Right lobe of liver (tissue), 6 donors: ENCODE measurements around the gene GAD1. TPM values are rescaled to one million over a fixed set of nuclear protein-coding genes. Genes with fewer than 3 reads are reported as not detected.

Source experiments
- ATAC-seq, 4 donors: fragments of 200-7000 bp; cut with Tn5 transposase; one replicate each; pipeline ENCODE4 v1.9.1; 2020; ENCODE audit warnings: mild to moderate bottlenecking in 4 of 4, moderate library complexity in 4 of 4
- DNase-seq, 3 donors: peaks; one replicate each; pipeline ENCODE4 v3.0.0-alpha.2; 2020
- H3K27ac ChIP-seq, 3 donors: fragments of 200-600 bp; one replicate each; pipeline ENCODE4 v1.8.0; 2022
- H3K27me3 ChIP-seq, 2 donors: fragments of 200-600 bp; one replicate each; pipeline ENCODE4 v1.8.0; 2022
- H3K36me3 ChIP-seq, 4 donors: fragments of 200-600 bp; sonication (generic) in 1 of 4; one replicate each; pipeline versions ENCODE4 v1.5.1 to v1.8.0; 2017 to 2022; ENCODE audit warnings: control low read depth in 1 of 4
- H3K4me1 ChIP-seq, 4 donors: fragments of 200-600 bp; sonication (generic) in 1 of 4; one replicate each; pipeline versions ENCODE4 v1.5.1 to v1.8.0; 2017 to 2022; ENCODE audit warnings: control low read depth in 1 of 4
- H3K4me3 ChIP-seq, 3 donors: fragments of 200-600 bp; one replicate each; pipeline ENCODE4 v1.8.0; 2022
- H3K9me3 ChIP-seq, 4 donors: fragments of 200-600 bp; sonication (generic) in 1 of 4; one replicate each; pipeline versions ENCODE4 v1.5.1 to v1.8.0; 2017 to 2022; ENCODE audit warnings: control low read depth in 1 of 4
- CTCF ChIP-seq, 4 donors: fragments of 200-600 bp in 3 of 4; fragments of 450-650 bp in 1 of 4; IDR thresholded peaks; one replicate each; pipeline versions ENCODE4 v1.5.1 to v1.8.0; 2016 to 2022; ENCODE audit warnings: antibody characterized with exemption in 4 of 4, mild to moderate bottlenecking in 2 of 4
- POLR2A ChIP-seq: fragments of 450-650 bp; IDR thresholded peaks from one replicate; pipeline ENCODE4 v1.6.1; 2017; ENCODE audit warnings: antibody characterized with exemption, mild to moderate bottlenecking
- WGBS: methylation state at CpG from one replicate; pipeline ENCODE4 v1.1.6; 2018; ENCODE audit warnings: low coverage, low lambda C conversion rate; ENCODE audit not compliant: insufficient coverage; ENCODE audit errors: missing lambda C conversion rate; 5-methylcytosine and 5-hydroxymethylcytosine counted together
- intact Hi-C, 2 donors: fragments of 100-400 bp; cut with DNase I; formaldehyde crosslinking; loops; one replicate each; pipeline versions ENCODE4 v1.11.2 to v1.14.1; 2022
- total RNA-seq, 6 experiments: library from RNA; depleted of rRNA in 2 of 6; stranded (reverse); fragments of >200 nt in 2 of 6; fragmentation: NEBNext Ultra II Directional in 3 of 6; extraction: Animal tissue kit (Norgen Biotek cat#: 25700) in 3 of 6; gene quantifications; one replicate each; pipeline versions ENCODE4 v1.1.0 to v1.2.4, GENCODE V29; 2016 to 2023
- donor health status: DM: no; HTN: yes; CAD: no.
- donor health status: DM: no; HTN: no; CAD: no.
- donor health status: DM: no; HTN: no; CAD: no.
- donor health status: DM: no; HTN: yes; CAD: no.
- donor health status: DM: no; HTN: yes; CAD: no.

Gene GAD1
- total RNA-seq, 6 experiments from 2014 or later = not detected

GRCh38 chr2:170831115-170831514 lies 14.4 kb downstream of the GAD1 start:
- no peak for ATAC-seq
- WGBS = 58% methylated on average over 3 of the region's 4 CpGs

DNA sequence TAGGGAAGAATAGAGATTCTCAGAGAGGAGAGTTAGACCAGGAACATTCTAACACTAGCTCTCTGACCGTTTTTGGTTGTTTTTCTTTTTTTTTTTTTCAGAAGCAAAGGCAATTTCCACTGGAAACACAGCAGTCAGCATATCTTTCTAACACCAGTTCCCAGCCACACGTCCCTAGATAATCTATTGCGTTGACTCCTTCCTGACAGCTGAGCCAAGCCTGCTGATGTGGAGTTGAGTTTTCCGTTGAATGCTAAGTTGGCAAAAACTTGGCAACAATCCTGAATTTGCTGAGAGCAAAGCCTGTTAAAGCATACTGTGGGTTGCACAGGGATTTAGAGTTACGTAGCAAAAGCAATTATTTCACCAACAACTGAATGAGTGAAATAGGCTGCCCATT lies 19.3 kb downstream of the GAD1 start:
- no peaks in the 10 kb centered on the region for H3K27me3 ChIP-seq
- TF ChIP-seq POLR2A (no peak), CTCF (IDR thresholded peaks at IDR 0.05) (no peak)
- no peaks in the 10 kb centered on the region for H3K36me3 ChIP-seq
- no peaks in the 10 kb centered on the region for H3K4me1 ChIP-seq
- 37% methylated on average over 5 of the region's 5 CpGs for WGBS
- intact Hi-C loops = no loop called here
- no peak overlapping the region for H3K4me3 ChIP-seq
- DNase-seq (no peak), ATAC-seq (no peak)
- H3K27ac ChIP-seq = no peak overlapping the region
- H3K9me3 ChIP-seq = no peaks in the 10 kb centered on the region

More at GRCh38 chr2:170831115-170831514, 14.4 kb downstream of the GAD1 start:
- Histone ChIP-seq H3K27me3 (no peaks in the 10 kb centered on the region), H3K27ac (no peak overlapping the region), H3K4me1 (no peaks in the 10 kb centered on the region), H3K4me3 (no peak overlapping the region), H3K9me3 (no peaks in the 10 kb centered on the region), H3K36me3 (no peaks in the 10 kb centered on the region)
- TF ChIP-seq CTCF (IDR thresholded peaks at IDR 0.05) (no peak), POLR2A (no peak)
- intact Hi-C loops = no loop called here
- DNase-seq = no peak

DNA sequence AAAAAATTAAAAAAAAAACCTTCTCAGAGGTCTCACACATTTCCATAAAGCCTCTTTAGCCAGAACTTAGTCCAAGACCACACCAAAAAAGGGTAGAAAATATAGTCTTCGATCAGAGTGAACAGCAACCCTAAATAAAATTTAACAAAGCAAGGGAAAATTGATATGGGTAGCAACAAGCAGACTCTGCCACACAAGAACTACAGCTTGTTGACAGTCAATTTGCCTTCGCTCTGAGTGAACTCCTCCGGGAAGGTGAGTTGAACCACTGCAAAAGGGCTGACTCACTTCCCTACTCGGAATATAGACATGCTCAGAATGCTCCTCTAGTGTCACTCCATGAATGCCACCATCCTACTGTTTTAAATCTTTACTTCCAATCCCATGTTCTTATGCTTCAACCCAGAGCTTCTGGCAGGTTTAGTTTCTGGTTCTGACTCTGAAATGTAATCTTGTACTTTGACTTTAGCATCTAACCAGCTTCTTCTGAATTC lies 24.1 kb downstream of the GAD1 start:
- intact Hi-C loops = no loop called here
- ATAC-seq = no peak
- Histone ChIP-seq H3K36me3 (no peaks in the 10 kb centered on the region), H3K4me1 (no peaks in the 10 kb centered on the region), H3K27ac (no peak overlapping the region), H3K4me3 (no peak overlapping the region), H3K27me3 (peaks cover 0 to 7% of the 10 kb centered on the region in 2 donors), H3K9me3 (no peaks in the 10 kb centered on the region)
- no peak for TF ChIP-seq CTCF (IDR thresholded peaks at IDR 0.05)
- no peak for TF ChIP-seq POLR2A
- no peak for DNase-seq
- 71% methylated on average over 4 of the region's 4 CpGs for WGBS

DNA sequence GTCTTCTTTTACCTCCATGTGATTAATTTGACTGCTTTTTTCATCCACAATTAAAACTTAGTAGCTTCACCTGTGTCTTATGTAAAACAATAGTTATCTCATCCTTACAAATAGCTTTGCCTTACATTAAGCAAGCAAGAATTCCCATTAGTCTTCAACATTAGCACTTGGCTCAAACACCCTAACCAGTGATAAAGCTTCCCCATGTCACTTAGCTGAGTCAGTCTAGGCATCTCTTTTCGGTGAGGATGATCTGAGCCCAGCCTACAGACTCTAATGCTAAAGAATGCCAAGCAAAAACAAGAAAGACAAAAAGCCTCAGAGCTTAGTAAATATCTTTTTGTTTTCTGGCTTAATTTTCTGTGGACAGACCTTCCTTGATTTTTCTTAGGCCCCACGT lies 26.1 kb downstream of the GAD1 start:
- peaks cover 0 to 7% of the 10 kb centered on the region in 2 donors for H3K27me3 ChIP-seq
- ATAC-seq (no peak), DNase-seq (no peak)
- intact Hi-C loops = no loop called here
- no peaks in the 10 kb centered on the region for H3K36me3 ChIP-seq
- TF ChIP-seq POLR2A = no peak
- TF ChIP-seq CTCF (IDR thresholded peaks at IDR 0.05) = no peak
- H3K4me1 ChIP-seq = no peaks in the 10 kb centered on the region
- H3K4me3 ChIP-seq = no peak overlapping the region
- no peak overlapping the region for H3K27ac ChIP-seq
- WGBS = 73% methylated on average over 2 of the region's 2 CpGs
- no peaks in the 10 kb centered on the region for H3K9me3 ChIP-seq

- no peak for ATAC-seq
- no peaks in the 10 kb centered on the region for H3K4me1 ChIP-seq
- intact Hi-C loops = no loop called here
- no peak overlapping the region for H3K27ac ChIP-seq
- peaks cover 0 to 7% of the 10 kb centered on the region in 2 donors for H3K27me3 ChIP-seq
- no peak for TF ChIP-seq POLR2A
- TF ChIP-seq CTCF (IDR thresholded peaks at IDR 0.05) = no peak
- no peak overlapping the region for H3K4me3 ChIP-seq
- WGBS = 21% methylated on average over 2 of the region's 2 CpGs
- no peaks in the 10 kb centered on the region for H3K36me3 ChIP-seq
- H3K9me3 ChIP-seq = no peaks in the 10 kb centered on the region
- DNase-seq = no peak
These were observed 27.0 kb downstream of the GAD1 start for GRCh38 chr2:170843656-170844055.
